Smooth muscle cell of the coronary artery (primary cell): Measurements from ENCODE around the gene COMMD1. TPM values are rescaled to one million over a fixed set of nuclear protein-coding genes. Genes with fewer than 3 reads are reported as not detected.

Experiments used
- total RNA-seq: library from RNA; depleted of rRNA; stranded (reverse); fragments of >200 nt; gene quantifications from 2 replicates; pipeline ENCODE4 v1.2.3, GENCODE V29; 2014; ENCODE audit warnings: low replicate concordance

The COMMD1 gene
- 20.9 and 42.8 TPM in 2 replicates for total RNA-seq

DNA sequence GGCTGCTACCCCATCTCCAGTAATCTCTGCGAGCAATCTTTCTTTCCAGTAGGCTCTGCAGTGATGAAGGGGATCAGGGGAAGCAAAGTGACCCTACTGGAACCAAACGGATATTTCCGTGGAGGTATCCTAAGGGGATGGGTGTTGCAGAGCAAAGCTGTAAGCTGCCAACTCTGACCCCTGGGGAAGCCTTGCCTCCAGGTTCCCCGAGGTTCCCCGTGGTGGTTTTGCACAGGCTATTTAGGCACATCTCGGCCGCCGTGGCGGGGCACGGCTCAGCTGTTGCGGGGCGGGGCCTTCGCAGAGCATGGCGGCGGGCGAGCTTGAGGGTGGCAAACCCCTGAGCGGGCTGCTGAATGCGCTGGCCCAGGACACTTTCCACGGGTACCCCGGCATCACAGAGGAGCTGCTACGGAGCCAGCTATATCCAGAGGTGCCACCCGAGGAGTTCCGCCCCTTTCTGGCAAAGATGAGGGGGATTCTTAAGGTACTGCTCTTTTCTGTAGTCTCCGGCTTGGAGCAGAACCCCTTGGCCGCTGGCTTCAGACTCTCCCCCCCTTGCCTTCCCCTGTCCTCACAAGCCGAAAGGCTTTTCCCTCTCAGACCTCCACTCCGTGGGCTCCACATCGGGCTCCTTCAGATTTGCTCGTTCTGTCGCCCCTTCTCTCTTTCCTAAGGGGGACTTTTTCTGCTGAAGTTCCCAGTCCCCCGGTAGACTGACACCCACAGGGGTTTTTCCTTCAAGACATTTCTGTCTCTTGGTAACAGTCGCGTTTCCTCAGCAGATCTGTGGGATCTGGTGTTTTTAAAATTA, at the start of gene COMMD1:
Gene COMMD1 (plus strand): TSS at position 303 of the 814 bp plus-strand sequence. CDS start 5 bp downstream, at position 308.

GRCh38 chr2:61888267-61889055, 17.0 kb upstream of the COMMD1 start, which contains the start of gene CCT4:
Gene CCT4 (minus strand): TSS chr2:61888656. CDS start chr2:61888507, 149 bp downstream.

Other genes starting within 250 kb of the COMMD1 start
- 1.3 and 1.9 TPM in 2 replicates for gene FAM161A, start 51.6 kb upstream of the COMMD1 start, total RNA-seq
- gene CCT4, start 17.0 kb upstream of the COMMD1 start, total RNA-seq = 94.2 and 161 TPM in 2 replicates